ENCODE data around the gene CORO7.

DNA sequence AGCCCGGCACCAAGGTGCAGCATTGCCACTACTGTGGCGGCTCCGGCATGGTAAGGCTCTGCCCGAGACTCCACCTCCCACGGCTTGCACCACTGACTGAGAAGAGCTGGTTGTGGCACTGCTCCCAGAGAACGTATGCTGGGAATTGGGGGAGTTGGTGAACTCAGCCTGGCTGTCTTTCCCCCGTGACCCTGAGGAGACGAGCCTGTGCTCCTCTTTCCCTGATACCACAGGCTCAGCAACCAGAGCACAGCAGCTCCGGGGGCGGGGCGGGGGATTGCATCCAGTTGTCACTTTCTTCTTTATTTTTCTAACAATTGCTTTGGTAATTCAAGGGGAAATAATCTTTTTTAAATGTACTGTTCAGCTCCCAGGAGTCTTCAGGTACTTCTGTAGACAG lies 26.0 kb upstream of the CORO7 start:
- TF ChIP-seq, protein P1, sequence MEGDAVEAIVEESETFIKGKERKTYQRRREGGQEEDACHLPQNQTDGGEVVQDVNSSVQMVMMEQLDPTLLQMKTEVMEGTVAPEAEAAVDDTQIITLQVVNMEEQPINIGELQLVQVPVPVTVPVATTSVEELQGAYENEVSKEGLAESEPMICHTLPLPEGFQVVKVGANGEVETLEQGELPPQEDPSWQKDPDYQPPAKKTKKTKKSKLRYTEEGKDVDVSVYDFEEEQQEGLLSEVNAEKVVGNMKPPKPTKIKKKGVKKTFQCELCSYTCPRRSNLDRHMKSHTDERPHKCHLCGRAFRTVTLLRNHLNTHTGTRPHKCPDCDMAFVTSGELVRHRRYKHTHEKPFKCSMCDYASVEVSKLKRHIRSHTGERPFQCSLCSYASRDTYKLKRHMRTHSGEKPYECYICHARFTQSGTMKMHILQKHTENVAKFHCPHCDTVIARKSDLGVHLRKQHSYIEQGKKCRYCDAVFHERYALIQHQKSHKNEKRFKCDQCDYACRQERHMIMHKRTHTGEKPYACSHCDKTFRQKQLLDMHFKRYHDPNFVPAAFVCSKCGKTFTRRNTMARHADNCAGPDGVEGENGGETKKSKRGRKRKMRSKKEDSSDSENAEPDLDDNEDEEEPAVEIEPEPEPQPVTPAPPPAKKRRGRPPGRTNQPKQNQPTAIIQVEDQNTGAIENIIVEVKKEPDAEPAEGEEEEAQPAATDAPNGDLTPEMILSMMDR (IDR thresholded peaks at IDR 0.05) = no peak
- TF ChIP-seq POLR2A (IDR thresholded peaks at IDR 0.05) = no peak
